Fibroblast of lung (primary cell): ENCODE results near the gene TOX2. TPM values are rescaled to one million over a fixed set of nuclear protein-coding genes. Genes with fewer than 3 reads are reported as not detected.

Source experiments
- DNase-seq, 2 donors: peaks; one replicate each; pipeline versions ENCODE4 v3.0.0 to v3.0.0-alpha.2; 2010; ENCODE audit warnings: low read depth in 2 of 2
- H2AFZ ChIP-seq: 2 replicates; pipeline ENCODE4 v1.5.1; 2012; ENCODE audit warnings: low read length, control low read depth, inconsistent platforms
- H3K27ac ChIP-seq: 2 replicates; pipeline ENCODE4 v1.5.1; 2011; ENCODE audit warnings: low read length, control low read depth; ENCODE audit not compliant: insufficient read depth
- H3K27me3 ChIP-seq: 2 replicates; pipeline ENCODE4 v1.5.1; 2011; ENCODE audit warnings: mild to moderate bottlenecking, low read length; ENCODE audit not compliant: control insufficient read depth, insufficient read depth
- H3K36me3 ChIP-seq: 2 replicates; pipeline ENCODE4 v1.5.1; 2011; ENCODE audit warnings: low read length; ENCODE audit not compliant: control insufficient read depth, insufficient read depth
- H3K4me1 ChIP-seq: 2 replicates; pipeline ENCODE4 v1.5.1; 2011; ENCODE audit warnings: low read length; ENCODE audit not compliant: control insufficient read depth, insufficient read depth; ENCODE audit errors: extremely low read depth
- H3K4me2 ChIP-seq: 2 replicates; pipeline ENCODE4 v1.5.1; 2011; ENCODE audit warnings: low read length, control low read depth; ENCODE audit not compliant: insufficient read depth; ENCODE audit errors: extremely low read depth
- H3K4me3 ChIP-seq, 4 experiments: fragments of 200-600 bp in 1 of 4; sonication (generic) in 1 of 4; replicated peaks in 1 of 4; 2 replicates each; pipeline ENCODE4 v1.5.1; 2011 to 2016; ENCODE audit warnings: low read length in 4 of 4, low read depth in 3 of 4, mild to moderate bottlenecking in 3 of 4, control low read depth in 2 of 4, inconsistent platforms in 1 of 4, mixed read lengths in 1 of 4; ENCODE audit not compliant: insufficient read depth in 1 of 4; ENCODE audit errors: control extremely low read depth in 1 of 4
- H3K79me2 ChIP-seq: 2 replicates; pipeline ENCODE4 v1.5.1; 2012; ENCODE audit warnings: mild to moderate bottlenecking, low read length, inconsistent platforms; ENCODE audit not compliant: control insufficient read depth, insufficient read depth
- H3K9ac ChIP-seq: 2 replicates; pipeline ENCODE4 v1.5.1; 2011; ENCODE audit warnings: mild to moderate bottlenecking, low read length, control low read depth; ENCODE audit not compliant: insufficient read depth
- H3K9me3 ChIP-seq: 2 replicates; pipeline ENCODE4 v1.5.1; 2012; ENCODE audit warnings: low read depth, low read length; ENCODE audit not compliant: control insufficient read depth, insufficient read depth
- H4K20me1 ChIP-seq: 2 replicates; pipeline ENCODE4 v1.5.1; 2011; ENCODE audit warnings: low read length; ENCODE audit not compliant: control insufficient read depth, insufficient read depth; ENCODE audit errors: extremely low read depth
- CTCF ChIP-seq, 2 donors: IDR thresholded peaks in 1 of 2; conservative IDR thresholded peaks in 1 of 2; 1 replicate in 1 of 2; 2 replicates in 1 of 2; pipeline ENCODE4 v1.5.1; 2011 to 2012; ENCODE audit warnings: low read length in 2 of 2, control low read depth in 1 of 2, inconsistent platforms in 1 of 2, low read depth in 1 of 2, mild to moderate bottlenecking in 1 of 2
- EZH2 ChIP-seq: IDR thresholded peaks from 2 replicates; pipeline ENCODE4 v1.5.1; 2012; ENCODE audit warnings: low read length, control low read depth, mild to moderate bottlenecking; ENCODE audit errors: missing control alignments
- polyA plus RNA-seq, 2 donors: library from polyadenylated mRNA; depleted of rRNA in 1 of 2; stranded (reverse) in 1 of 2; unstranded in 1 of 2; fragments of >200 nt; gene quantifications; 2 replicates each; pipeline ENCODE4 v1.2.1, GENCODE V29; 2011 to 2012; ENCODE audit warnings: missing spikeins in 1 of 2
- total RNA-seq: library from RNA; depleted of rRNA; stranded (reverse); fragments of >200 nt; gene quantifications from 2 replicates; pipeline ENCODE4 v1.2.1, GENCODE V29; 2014

The TOX2 gene
- total and polyA plus RNA-seq, 2 donors (not counting 1 experiment from before 2014, with no cell fraction given): 5.9 to 9.6 TPM

GRCh38 chr20:44069203-44070011 is 154.8 kb downstream of the TOX2 start:
- H3K27ac ChIP-seq: no peak overlapping the region
- no peaks in the 10 kb centered on the region for H3K79me2 ChIP-seq
- DNase-seq: peak in 1 of 2 donors; percentile 18

GRCh38 chr20:44070139-44070900 is 155.7 kb downstream of the TOX2 start:
- peaks cover 7% of the 10 kb centered on the region for H3K4me1 ChIP-seq
- H3K27me3 ChIP-seq: no peaks in the 10 kb centered on the region
- DNase-seq: no peak
- no peaks in the 10 kb centered on the region for H3K9me3 ChIP-seq
- no peak overlapping the region for H3K4me3 ChIP-seq
- no peak overlapping the region for H3K27ac ChIP-seq
- no peak overlapping the region for H2AFZ ChIP-seq
- H3K79me2 ChIP-seq: no peaks in the 10 kb centered on the region
- no peak for TF ChIP-seq CTCF (conservative IDR thresholded peaks at IDR 0.05 in 1 of 2, IDR thresholded peaks at IDR 0.05 in 1 of 2; ENCODE audit: low read depth in 1 of 2, low read length in 2 of 2)
- TF ChIP-seq EZH2: no peak
- H4K20me1 ChIP-seq: no peaks in the 10 kb centered on the region
- H3K36me3 ChIP-seq: peaks cover 6% of the 10 kb centered on the region
- no peak overlapping the region for H3K9ac ChIP-seq
- no peak overlapping the region for H3K4me2 ChIP-seq

More at GRCh38 chr20:44069203-44070011, 154.8 kb downstream of the TOX2 start:
- Histone ChIP-seq H3K9ac (no peak overlapping the region), H3K4me3 (no peak overlapping the region), H3K9me3 (no peaks in the 10 kb centered on the region), H3K36me3 (peaks cover 6% of the 10 kb centered on the region), H3K27me3 (no peaks in the 10 kb centered on the region), H2AFZ (no peak overlapping the region), H3K4me2 (no peak overlapping the region), H3K4me1 (peaks cover 1% of the 10 kb centered on the region), H4K20me1 (no peaks in the 10 kb centered on the region)
- TF ChIP-seq CTCF (conservative IDR thresholded peaks at IDR 0.05 in 1 of 2, IDR thresholded peaks at IDR 0.05 in 1 of 2; ENCODE audit: low read depth in 1 of 2, low read length in 2 of 2) (no peak), EZH2 (no peak)

- Histone ChIP-seq H3K9me3 (no peaks in the 10 kb centered on the region), H3K27me3 (no peaks in the 10 kb centered on the region), H2AFZ (no peak overlapping the region), H3K36me3 (peaks cover 6% of the 10 kb centered on the region), H3K79me2 (no peaks in the 10 kb centered on the region), H3K4me3 (no peak overlapping the region), H3K27ac (no peak overlapping the region), H3K4me1 (peaks cover 7% of the 10 kb centered on the region), H4K20me1 (no peaks in the 10 kb centered on the region), H3K9ac (no peak overlapping the region), H3K4me2 (no peak overlapping the region)
- DNase-seq: no peak
- TF ChIP-seq CTCF (conservative IDR thresholded peaks at IDR 0.05 in 1 of 2, IDR thresholded peaks at IDR 0.05 in 1 of 2; ENCODE audit: low read depth in 1 of 2, low read length in 2 of 2) (no peak), EZH2 (no peak)
Observed at GRCh38 chr20:44071057-44071456, 156.4 kb downstream of the TOX2 start.
